Kidney (tissue), 14 donors: ENCODE results near the gene SMIM24. TPM values are rescaled to one million over a fixed set of nuclear protein-coding genes. Genes with fewer than 3 reads are reported as not detected.

ENCODE experiments used
- DNase-seq, 5 donors: peaks; one replicate each; pipeline ENCODE4 v3.0.0-alpha.2; 2013 to 2020
- FAIRE-seq: peaks from 2 replicates; lab custom pipeline; 2012; peaks lifted over from hg19 to GRCh38; lab: Jason Lieb, UNC
- H3K27ac ChIP-seq, 2 donors: one replicate each; pipeline ENCODE4 v1.7.0; 2013; ENCODE audit warnings: low read depth in 2 of 2, low read length in 2 of 2, inconsistent platforms in 1 of 2
- H3K27me3 ChIP-seq: one replicate; pipeline ENCODE4 v1.7.1; 2013; ENCODE audit warnings: low read length, inconsistent platforms; ENCODE audit not compliant: control insufficient read depth, insufficient read depth
- H3K36me3 ChIP-seq, 3 donors: one replicate each; pipeline versions ENCODE4 v1.7.0 to v1.7.1; 2013; ENCODE audit warnings: low read length in 3 of 3, control low read depth in 1 of 3, inconsistent platforms in 1 of 3; ENCODE audit not compliant: insufficient read depth in 3 of 3, control insufficient read depth in 2 of 3
- H3K4me1 ChIP-seq, 3 donors: one replicate each; pipeline versions ENCODE4 v1.7.0 to v1.7.1; 2013; ENCODE audit warnings: low read length in 3 of 3, inconsistent platforms in 1 of 3, low read depth in 1 of 3; ENCODE audit not compliant: control insufficient read depth in 2 of 3, insufficient read depth in 2 of 3
- H3K4me3 ChIP-seq, 3 donors: one replicate each; pipeline versions ENCODE4 v1.7.0 to v1.8.1; 2013; ENCODE audit warnings: low read length in 3 of 3, control low read depth in 1 of 3, inconsistent platforms in 1 of 3
- H3K9ac ChIP-seq, 3 donors: one replicate each; pipeline versions ENCODE4 v1.7.0 to v1.7.1; 2013; ENCODE audit warnings: low read length in 3 of 3, control low read depth in 1 of 3, inconsistent platforms in 1 of 3
- H3K9me3 ChIP-seq, 3 donors: one replicate each; pipeline versions ENCODE4 v1.7.0 to v1.7.1; 2013; ENCODE audit warnings: low read length in 3 of 3, control low read depth in 1 of 3, inconsistent platforms in 1 of 3; ENCODE audit not compliant: control insufficient read depth in 2 of 3, insufficient read depth in 1 of 3
- intact Hi-C: fragments of 100-400 bp; cut with DNase I; formaldehyde crosslinking; loops from one replicate; pipeline ENCODE4 v1.11.1; 2022
- polyA plus RNA-seq: library from polyadenylated mRNA; stranded (reverse); fragments of 350-450 nt; fragmentation: Illumina TruSeq; extraction: RNeasy Lipid Tissue Mini Kit (QIAGEN cat#74804); gene quantifications from one replicate; pipeline ENCODE4 v1.2.3, GENCODE V29; 2014; ENCODE audit warnings: low read depth, low replicate concordance; ENCODE audit not compliant: insufficient read depth
- total RNA-seq: library from RNA; stranded (reverse); fragmentation: NEBNext Ultra II Directional; extraction: Animal tissue kit (Norgen Biotek cat#: 25700); gene quantifications from one replicate; pipeline ENCODE4 v1.2.1, GENCODE V29; 2021
- TF ChIP-seq, protein P1 (sequence below): IDR thresholded peaks from 3 replicates; pipeline ENCODE4 v1.5.1; 2012; ENCODE audit warnings: mild to moderate bottlenecking, moderate library complexity, borderline replicate concordance; ENCODE audit not compliant: insufficient read depth; ENCODE audit errors: extremely low read depth
- donor health status: control.
- donor health status: control.
- donor health status: control.
- donor health status: control.
- donor health status: control.
- donor health status: DM: yes; HTN: yes; CAD: no.
- donor health status: Normal renal cell carcinoma (clear cell type).

SMIM24 gene
- total and polyA plus RNA-seq, 2 donors from 2014 or later: 49.8 to 1,108 TPM

DNA sequence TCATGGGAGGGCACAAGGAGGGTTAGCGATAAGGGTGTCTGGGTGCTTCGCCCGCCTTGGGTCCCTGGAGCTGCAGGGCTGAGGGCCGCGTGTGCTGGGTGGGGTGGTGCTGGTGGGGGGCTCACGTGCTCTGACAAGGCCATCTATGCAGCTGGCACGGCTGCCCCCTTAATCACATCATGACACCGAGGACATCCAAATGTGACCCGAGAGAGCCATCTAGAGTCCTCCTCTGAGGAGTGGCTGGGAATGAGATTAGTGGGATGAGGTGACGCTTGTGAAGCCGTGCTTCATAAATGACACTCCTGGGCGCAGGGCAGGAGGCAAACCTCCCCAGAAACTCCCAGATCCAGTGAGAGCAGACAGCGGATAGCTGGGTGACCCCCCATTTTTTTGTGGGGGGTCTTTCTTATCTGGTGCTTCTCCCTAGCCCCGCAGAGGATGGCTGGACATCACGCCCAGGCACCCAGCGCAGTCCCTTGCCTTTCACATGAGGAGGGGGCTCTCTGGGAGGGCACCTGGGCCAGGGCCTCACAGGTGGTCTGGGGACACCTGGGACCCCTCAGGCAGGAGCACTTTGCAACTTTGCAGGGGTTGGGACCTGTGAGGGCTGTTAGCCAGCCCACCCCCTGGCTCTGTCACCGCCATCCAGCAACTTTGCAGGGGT, 32.4 kb upstream of the SMIM24 start:
- FAIRE-seq: no peak
- no peak overlapping the region for H3K9ac ChIP-seq

DNA sequence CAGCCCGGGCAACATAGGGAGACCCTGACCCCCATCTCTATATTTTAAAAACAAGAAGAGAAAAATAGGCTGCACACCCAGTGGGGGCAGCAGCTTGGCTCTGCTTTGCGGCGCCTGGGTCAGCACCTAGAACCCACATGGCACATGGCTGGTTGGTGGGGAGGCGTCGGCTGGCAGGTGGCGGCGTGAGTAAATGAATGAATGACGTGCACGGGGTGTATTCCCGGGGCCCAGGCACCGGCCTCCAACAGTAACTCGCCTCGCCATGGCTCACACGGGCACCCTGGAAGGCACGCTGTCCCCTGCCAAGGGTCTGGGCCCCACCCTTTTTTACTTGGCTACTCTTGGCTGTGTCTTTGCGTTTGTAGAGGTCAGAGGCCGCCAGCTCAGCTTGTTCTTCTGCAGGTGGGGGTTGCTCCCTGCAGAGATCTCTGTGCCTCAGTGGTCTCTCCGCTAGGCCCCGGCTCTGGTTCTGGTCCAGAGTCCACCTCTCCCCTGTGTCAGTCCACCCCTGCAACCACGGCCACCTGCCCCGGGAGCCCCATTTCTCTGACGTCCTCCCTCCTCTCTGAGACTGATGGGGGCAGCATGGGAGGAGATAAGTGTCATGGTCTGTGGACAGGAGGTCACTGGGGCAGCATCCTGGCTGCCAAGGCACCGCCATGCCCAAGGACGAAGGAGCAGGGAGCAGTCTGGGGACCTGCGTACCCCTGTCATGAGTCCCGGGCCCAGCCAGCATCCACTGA, 31.4 kb upstream of the SMIM24 start:
- Histone ChIP-seq H3K9ac (no peak overlapping the region), H3K27me3 (no peaks in the 10 kb centered on the region), H3K36me3 (peaks cover 0 to 10% (median 0%) of the 10 kb centered on the region in 3 donors), H3K4me3 (no peak overlapping the region), H3K9me3 (no peaks in the 10 kb centered on the region), H3K27ac (no peak overlapping the region), H3K4me1 (peaks cover 0 to 15% (median 7%) of the 10 kb centered on the region in 3 donors)
- no peak for FAIRE-seq
- intact Hi-C loops: no loop called here
- TF ChIP-seq, protein P1, sequence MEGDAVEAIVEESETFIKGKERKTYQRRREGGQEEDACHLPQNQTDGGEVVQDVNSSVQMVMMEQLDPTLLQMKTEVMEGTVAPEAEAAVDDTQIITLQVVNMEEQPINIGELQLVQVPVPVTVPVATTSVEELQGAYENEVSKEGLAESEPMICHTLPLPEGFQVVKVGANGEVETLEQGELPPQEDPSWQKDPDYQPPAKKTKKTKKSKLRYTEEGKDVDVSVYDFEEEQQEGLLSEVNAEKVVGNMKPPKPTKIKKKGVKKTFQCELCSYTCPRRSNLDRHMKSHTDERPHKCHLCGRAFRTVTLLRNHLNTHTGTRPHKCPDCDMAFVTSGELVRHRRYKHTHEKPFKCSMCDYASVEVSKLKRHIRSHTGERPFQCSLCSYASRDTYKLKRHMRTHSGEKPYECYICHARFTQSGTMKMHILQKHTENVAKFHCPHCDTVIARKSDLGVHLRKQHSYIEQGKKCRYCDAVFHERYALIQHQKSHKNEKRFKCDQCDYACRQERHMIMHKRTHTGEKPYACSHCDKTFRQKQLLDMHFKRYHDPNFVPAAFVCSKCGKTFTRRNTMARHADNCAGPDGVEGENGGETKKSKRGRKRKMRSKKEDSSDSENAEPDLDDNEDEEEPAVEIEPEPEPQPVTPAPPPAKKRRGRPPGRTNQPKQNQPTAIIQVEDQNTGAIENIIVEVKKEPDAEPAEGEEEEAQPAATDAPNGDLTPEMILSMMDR: no peak
- DNase-seq: no peak

More for the DNA sequence above, 32.4 kb upstream of the SMIM24 start:
- TF ChIP-seq, protein P1: no peak
- H3K27ac ChIP-seq: no peak overlapping the region
- no peak overlapping the region for H3K4me3 ChIP-seq
- peaks cover 0 to 13% (median 7%) of the 10 kb centered on the region in 3 donors for H3K4me1 ChIP-seq
- no peak for DNase-seq
- H3K27me3 ChIP-seq: no peaks in the 10 kb centered on the region
- intact Hi-C loops: no loop called here
- no peaks in the 10 kb centered on the region for H3K9me3 ChIP-seq
- H3K36me3 ChIP-seq: peaks cover 0 to 10% (median 0%) of the 10 kb centered on the region in 3 donors

- H3K4me3 ChIP-seq: no peak overlapping the region
- TF ChIP-seq, protein P1: no peak
- H3K9ac ChIP-seq: no peak overlapping the region
- no peaks in the 10 kb centered on the region for H3K9me3 ChIP-seq
- H3K36me3 ChIP-seq: peaks cover 0 to 10% (median 0%) of the 10 kb centered on the region in 3 donors
- DNase-seq: no peak
- no peak overlapping the region for H3K27ac ChIP-seq
- no peaks in the 10 kb centered on the region for H3K27me3 ChIP-seq
- no peak for FAIRE-seq
- intact Hi-C loops: no loop called here
- H3K4me1 ChIP-seq: peaks cover 0 to 11% (median 7%) of the 10 kb centered on the region in 3 donors
These were observed 30.4 kb upstream of the SMIM24 start for GRCh38 chr19:3510727-3511126.
